GM06990 (cell line): Measurements from ENCODE around the gene HSH2D.

ENCODE experiments used
- DNase-seq: peaks from one replicate; pipeline ENCODE4 v3.0.0-alpha.2; 2011; ENCODE audit not compliant: insufficient read length; ENCODE audit errors: extremely low read depth
- H3K27me3 ChIP-seq: replicated peaks from 2 replicates; pipeline ENCODE4 v1.6.0; 2011; ENCODE audit warnings: low read length; ENCODE audit not compliant: control insufficient read depth, insufficient read depth
- H3K36me3 ChIP-seq: 2 replicates; pipeline ENCODE4 v1.5.1; 2011; ENCODE audit warnings: low read length; ENCODE audit not compliant: control insufficient read depth, insufficient read depth
- H3K4me3 ChIP-seq: replicated peaks from 2 replicates; pipeline ENCODE4 v1.5.1; 2011; ENCODE audit warnings: low read depth, mild to moderate bottlenecking, control low read depth, low read length
- CTCF ChIP-seq: IDR thresholded peaks from 2 replicates; pipeline ENCODE4 v1.5.1; 2011; ENCODE audit warnings: low read length, control low read depth, mild to moderate bottlenecking, inconsistent platforms; ENCODE audit not compliant: insufficient read depth, poor library complexity, severe bottlenecking

The HSH2D gene

GRCh38 chr19:16154557-16154956 is 11.1 kb downstream of the HSH2D start:
- DNase-seq = no peak
- no peaks in the 10 kb centered on the region for H3K27me3 ChIP-seq
- H3K4me3 ChIP-seq = no peak overlapping the region
- peaks cover 51% of the 10 kb centered on the region for H3K36me3 ChIP-seq
- no peak for TF ChIP-seq CTCF

GRCh38 chr19:16155128-16155527 is 11.6 kb downstream of the HSH2D start:
- no peak for TF ChIP-seq CTCF
- Histone ChIP-seq H3K27me3 (no peaks in the 10 kb centered on the region), H3K4me3 (no peak overlapping the region), H3K36me3 (peaks cover 51% of the 10 kb centered on the region)
- DNase-seq = no peak

- Histone ChIP-seq H3K27me3 (no peaks in the 10 kb centered on the region), H3K36me3 (peaks cover 47% of the 10 kb centered on the region), H3K4me3 (no peak overlapping the region)
- TF ChIP-seq CTCF = no peak
- DNase-seq = no peak
Observed at GRCh38 chr19:16156904-16157303, 13.4 kb downstream of the HSH2D start.

- Histone ChIP-seq H3K27me3 (no peaks in the 10 kb centered on the region), H3K36me3 (peaks cover 43% of the 10 kb centered on the region), H3K4me3 (no peak overlapping the region)
- TF ChIP-seq CTCF = no peak
- no peak for DNase-seq
Observed at GRCh38 chr19:16157601-16158000, 14.1 kb downstream of the HSH2D start.

GRCh38 chr19:16159655-16160054 is 16.2 kb downstream of the HSH2D start:
- no peak overlapping the region for H3K4me3 ChIP-seq
- DNase-seq = no peak
- H3K27me3 ChIP-seq = no peaks in the 10 kb centered on the region
- no peak for TF ChIP-seq CTCF
- peaks cover 24% of the 10 kb centered on the region for H3K36me3 ChIP-seq

- Histone ChIP-seq H3K4me3 (no peak overlapping the region), H3K27me3 (no peaks in the 10 kb centered on the region)
- TF ChIP-seq CTCF = no peak
Observed at GRCh38 chr19:16160445-16160942, 17.0 kb downstream of the HSH2D start.

More at GRCh38 chr19:16160445-16160942, 17.0 kb downstream of the HSH2D start:
- peak; percentile 48 for DNase-seq
- peaks cover 17% of the 10 kb centered on the region for H3K36me3 ChIP-seq
